WI38 (cell line): ENCODE data around the gene GRPEL1.
"Not testable (repeated sequence)": the region's sequence is repeated elsewhere in the genome, so short reads cannot be mapped to it uniquely, and the experiment has no call there.

Experiments
- H3K4me3 ChIP-seq: 2 replicates; pipeline ENCODE4 v1.5.1; 2011; ENCODE audit warnings: low read depth, mild to moderate bottlenecking, control low read depth, low read length
- TF ChIP-seq, protein P1 (sequence below): IDR thresholded peaks from 2 replicates; pipeline ENCODE4 v1.5.1; 2012; ENCODE audit warnings: low read depth, mild to moderate bottlenecking, control low read depth, low read length

Gene GRPEL1

DNA sequence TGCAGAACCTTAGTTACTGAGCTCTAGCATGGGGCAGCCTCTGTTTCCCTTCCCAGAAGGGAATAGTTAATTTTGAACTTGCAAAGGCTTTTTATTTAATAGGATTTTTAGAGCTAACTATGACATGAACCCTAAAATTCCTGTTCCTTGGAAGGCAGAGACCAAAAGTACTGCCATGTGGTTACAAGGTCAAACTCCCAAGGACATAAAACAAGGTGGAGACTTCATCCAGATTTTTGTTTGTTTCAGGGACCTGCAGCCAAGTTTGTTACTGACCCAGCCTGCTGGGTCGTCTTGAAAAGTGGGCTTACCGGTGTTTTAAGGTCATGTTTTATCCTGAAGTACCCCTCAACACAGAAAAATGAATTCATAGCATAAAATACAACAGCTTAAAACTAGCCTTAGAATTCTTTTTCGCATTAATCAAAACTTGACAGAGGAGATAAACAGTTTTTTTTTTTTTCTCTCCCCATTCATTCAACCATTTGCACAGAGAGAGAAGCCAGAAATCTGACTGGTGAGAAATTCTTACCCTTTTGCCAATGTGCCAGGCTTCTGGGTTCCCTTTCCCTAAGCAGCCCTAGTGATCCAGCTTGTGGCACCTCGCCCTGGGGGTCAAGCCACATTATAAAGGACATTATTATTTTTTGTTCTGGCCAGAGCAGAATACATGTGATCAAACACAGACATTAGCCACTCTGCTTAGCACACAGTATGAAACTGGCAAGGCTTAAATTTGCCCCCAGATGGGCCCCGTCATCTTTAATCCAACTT, 21.5 kb upstream of the GRPEL1 start:
- TF ChIP-seq, protein P1, sequence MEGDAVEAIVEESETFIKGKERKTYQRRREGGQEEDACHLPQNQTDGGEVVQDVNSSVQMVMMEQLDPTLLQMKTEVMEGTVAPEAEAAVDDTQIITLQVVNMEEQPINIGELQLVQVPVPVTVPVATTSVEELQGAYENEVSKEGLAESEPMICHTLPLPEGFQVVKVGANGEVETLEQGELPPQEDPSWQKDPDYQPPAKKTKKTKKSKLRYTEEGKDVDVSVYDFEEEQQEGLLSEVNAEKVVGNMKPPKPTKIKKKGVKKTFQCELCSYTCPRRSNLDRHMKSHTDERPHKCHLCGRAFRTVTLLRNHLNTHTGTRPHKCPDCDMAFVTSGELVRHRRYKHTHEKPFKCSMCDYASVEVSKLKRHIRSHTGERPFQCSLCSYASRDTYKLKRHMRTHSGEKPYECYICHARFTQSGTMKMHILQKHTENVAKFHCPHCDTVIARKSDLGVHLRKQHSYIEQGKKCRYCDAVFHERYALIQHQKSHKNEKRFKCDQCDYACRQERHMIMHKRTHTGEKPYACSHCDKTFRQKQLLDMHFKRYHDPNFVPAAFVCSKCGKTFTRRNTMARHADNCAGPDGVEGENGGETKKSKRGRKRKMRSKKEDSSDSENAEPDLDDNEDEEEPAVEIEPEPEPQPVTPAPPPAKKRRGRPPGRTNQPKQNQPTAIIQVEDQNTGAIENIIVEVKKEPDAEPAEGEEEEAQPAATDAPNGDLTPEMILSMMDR, result no peak

GRCh38 chr4:7087036-7087435, 19.2 kb upstream of the GRPEL1 start:
- TF ChIP-seq, protein P1, result no peak
- no peak overlapping the region for H3K4me3 ChIP-seq

More for the DNA sequence above, 21.5 kb upstream of the GRPEL1 start:
- H3K4me3 ChIP-seq, result no peak overlapping the region

- H3K4me3 ChIP-seq, result no peak overlapping the region
- TF ChIP-seq, protein P1, result no peak
These were observed 18.5 kb upstream of the GRPEL1 start for GRCh38 chr4:7086384-7086783.

DNA sequence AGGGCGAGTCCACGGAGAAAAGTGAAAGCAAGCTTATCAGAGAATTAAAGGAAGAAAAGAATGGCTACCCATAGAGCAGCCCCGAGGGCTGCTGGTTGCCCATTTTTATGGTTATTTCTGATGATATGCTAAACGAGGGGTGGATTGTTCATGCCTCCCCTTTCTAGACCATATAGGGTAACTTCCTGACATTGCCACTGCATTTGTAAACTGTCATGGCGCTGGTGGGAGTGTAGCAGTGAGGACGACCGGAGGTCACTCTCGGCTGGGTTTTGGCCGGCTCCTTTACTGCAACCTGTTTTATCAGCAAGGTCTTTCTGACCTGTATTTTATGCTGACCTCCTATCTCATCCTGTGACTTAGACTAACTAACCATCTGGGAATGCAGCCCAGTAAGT, 16.7 kb upstream of the GRPEL1 start:
- peak overlapping the region; percentile 43 for H3K4me3 ChIP-seq

DNA sequence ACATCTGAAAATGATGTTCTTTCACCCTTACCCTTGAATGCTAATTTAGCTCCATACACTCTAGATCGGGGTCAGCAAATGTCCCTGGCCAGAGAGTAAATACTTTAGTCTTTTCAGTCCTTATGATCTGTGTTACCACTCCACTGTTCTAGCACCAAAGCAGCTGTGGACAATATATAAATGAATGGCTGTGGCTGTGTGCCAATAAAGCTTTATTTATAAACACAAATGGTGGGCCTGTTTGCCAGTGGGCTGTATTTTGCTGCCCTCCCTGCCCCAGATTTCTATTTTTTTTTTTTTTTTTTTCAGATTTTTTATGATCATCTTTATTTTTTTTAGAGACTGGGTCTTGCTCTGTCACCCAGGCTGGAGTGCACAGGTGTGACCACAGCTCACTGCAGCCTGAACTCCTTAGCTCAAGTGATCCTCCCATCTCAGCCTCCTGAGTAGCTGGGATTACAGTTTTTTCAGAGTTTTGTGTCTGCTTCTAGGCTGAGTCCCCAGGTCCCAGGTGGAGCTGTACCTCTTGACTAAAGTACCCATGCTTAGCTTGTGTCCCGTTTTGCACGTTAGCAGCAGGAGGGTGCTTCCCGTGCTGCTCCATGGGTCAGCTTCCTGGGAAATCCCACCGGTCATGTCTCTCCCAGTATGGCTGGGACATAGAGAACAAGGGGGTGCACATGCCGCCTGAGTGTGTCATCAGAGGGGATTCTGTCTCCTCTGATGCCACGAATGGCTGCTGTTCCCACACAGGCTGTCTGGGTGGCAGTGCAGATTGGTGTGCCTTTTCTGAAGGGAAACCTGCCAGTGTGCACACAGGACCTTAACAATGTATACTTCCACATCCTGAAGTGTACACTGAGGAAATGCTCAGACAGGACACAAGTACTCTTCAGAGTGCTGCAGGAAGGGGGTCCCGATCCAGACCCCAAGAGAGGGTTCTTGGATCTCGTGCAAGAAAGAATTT, 16.0 kb upstream of the GRPEL1 start:
- TF ChIP-seq, protein P1, result no peak
- peak overlapping the region; percentile 43 for H3K4me3 ChIP-seq

DNA sequence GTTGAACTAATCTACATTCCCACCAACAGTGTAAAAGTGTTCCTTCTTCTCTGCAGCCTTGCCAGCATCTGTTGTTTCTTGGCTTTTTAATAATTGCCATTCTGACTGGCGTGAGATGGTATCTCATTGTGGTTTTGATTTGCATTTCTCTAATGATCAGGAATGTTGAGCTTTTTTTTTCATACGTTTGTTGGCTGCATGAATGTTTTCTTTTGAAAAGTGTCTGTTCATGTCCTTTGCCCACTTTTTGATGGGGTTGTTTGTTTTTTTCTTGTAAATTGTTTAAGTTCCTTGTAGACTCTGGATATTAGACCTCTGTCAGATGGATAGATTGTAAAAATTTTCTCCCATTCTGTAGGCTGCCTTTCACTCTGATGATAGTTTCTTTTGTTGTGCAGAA, 12.0 kb upstream of the GRPEL1 start:
- H3K4me3 ChIP-seq, result not testable (repeated sequence)

DNA sequence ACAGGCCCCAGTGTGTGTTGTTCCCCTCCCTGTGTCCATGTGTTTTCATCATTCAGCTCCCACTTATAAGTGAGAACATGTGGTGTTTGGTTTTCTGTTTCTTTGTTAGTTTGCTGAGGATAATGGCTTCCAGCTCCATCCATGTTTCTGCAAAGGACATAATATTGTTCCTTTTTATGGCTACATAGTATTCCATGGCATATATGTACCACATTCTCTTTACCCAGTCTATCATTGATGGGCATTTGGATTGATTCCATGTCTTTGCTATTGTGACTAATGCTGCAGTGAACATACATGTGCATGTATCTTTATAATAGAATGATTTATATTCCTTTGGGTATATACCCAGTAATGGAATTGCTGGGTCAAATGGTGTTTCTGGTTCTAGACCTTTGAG, 11.6 kb upstream of the GRPEL1 start:
- not testable (repeated sequence) for H3K4me3 ChIP-seq

DNA sequence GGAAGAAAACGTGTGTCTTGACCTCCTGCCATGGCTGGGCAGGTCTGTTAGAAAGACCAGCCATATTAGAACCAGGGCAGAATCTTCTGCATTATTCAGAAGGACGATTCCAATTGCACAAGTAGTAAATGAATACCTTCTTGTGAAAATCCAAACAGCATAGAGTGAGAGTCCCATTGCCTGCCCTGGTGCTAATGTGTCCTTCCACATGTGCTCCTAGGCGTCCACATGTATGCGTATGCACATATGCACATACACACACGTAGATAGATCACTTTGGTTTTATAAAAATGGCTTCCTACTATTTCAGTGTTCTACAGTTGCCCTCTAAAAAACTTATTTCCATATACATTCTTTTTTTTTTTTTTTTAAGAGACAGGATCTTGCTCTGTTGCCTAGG, 10.2 kb upstream of the GRPEL1 start:
- H3K4me3 ChIP-seq, result no peak overlapping the region

More for the DNA sequence above, 10.2 kb upstream of the GRPEL1 start:
- TF ChIP-seq, protein P1, result no peak
